Measurements from ENCODE around the gene PHF21A.

DNA sequence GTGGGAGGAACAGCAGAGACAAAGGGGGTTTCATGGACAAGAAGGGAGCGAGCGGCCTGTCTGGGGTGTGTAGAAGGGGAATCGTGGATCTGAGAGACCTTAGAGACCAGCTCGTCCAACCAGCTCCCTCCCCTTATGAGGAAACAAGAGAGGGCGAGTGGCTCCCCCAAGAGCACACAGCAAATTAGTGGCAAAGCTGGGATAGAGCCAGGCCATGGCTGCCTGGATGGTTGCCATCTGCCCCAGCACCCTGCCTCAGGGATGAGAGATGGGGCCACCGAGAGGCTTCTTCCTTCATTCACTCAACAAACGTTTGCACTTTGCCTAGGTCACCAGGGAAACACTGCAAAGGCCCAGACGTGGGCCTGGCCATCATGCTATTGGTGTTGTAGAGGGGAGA, 231.7 kb downstream of the PHF21A start:
- TF ChIP-seq, protein P1, sequence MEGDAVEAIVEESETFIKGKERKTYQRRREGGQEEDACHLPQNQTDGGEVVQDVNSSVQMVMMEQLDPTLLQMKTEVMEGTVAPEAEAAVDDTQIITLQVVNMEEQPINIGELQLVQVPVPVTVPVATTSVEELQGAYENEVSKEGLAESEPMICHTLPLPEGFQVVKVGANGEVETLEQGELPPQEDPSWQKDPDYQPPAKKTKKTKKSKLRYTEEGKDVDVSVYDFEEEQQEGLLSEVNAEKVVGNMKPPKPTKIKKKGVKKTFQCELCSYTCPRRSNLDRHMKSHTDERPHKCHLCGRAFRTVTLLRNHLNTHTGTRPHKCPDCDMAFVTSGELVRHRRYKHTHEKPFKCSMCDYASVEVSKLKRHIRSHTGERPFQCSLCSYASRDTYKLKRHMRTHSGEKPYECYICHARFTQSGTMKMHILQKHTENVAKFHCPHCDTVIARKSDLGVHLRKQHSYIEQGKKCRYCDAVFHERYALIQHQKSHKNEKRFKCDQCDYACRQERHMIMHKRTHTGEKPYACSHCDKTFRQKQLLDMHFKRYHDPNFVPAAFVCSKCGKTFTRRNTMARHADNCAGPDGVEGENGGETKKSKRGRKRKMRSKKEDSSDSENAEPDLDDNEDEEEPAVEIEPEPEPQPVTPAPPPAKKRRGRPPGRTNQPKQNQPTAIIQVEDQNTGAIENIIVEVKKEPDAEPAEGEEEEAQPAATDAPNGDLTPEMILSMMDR (IDR thresholded peaks at IDR 0.05) = no peak
- no peak for TF ChIP-seq POLR2A (IDR thresholded peaks at IDR 0.05)
